Measurements from ENCODE around the gene PCDH12. TPM values are rescaled to one million over a fixed set of nuclear protein-coding genes. Genes with fewer than 3 reads are reported as not detected.

PCDH12 gene
- total RNA-seq, 1 donor from 2014 or later = 0.61 TPM

GRCh38 chr5:141958546-141959172, 657 bp upstream of the PCDH12 start:
- no peaks in the 10 kb centered on the region for H3K36me3 Mint-ChIP-seq (ENCODE audit: low read depth)
- TF ChIP-seq CTCF (conservative IDR thresholded peaks at IDR 0.05) = no peak
- peak overlapping the region; percentile 18 for H3K4me3 Mint-ChIP-seq
- peaks cover 31% of the 10 kb centered on the region for H3K4me1 Mint-ChIP-seq
- DNase-seq (ENCODE audit: low read depth, low spot score) = no peak
- H3K27ac Mint-ChIP-seq (ENCODE audit: unreplicated experiment) = no peak overlapping the region
- H3K27me3 Mint-ChIP-seq (ENCODE audit: low read depth) = no peaks in the 10 kb centered on the region
- H3K9me3 Mint-ChIP-seq = no peaks in the 10 kb centered on the region

GRCh38 chr5:141957367-141957996, 520 bp downstream of the PCDH12 start:
- Mint-ChIP-seq H3K36me3 (ENCODE audit: low read depth) (no peaks in the 10 kb centered on the region), H3K9me3 (no peaks in the 10 kb centered on the region), H3K4me3 (no peak overlapping the region), H3K27me3 (ENCODE audit: low read depth) (no peaks in the 10 kb centered on the region), H3K27ac (ENCODE audit: unreplicated experiment) (peak overlapping the region; percentile 80), H3K4me1 (peaks cover 33% of the 10 kb centered on the region)
- DNase-seq (ENCODE audit: low read depth, low spot score) = no peak
- TF ChIP-seq CTCF (conservative IDR thresholded peaks at IDR 0.05) = no peak

GRCh38 chr5:141954194-141954593, 3.8 kb downstream of the PCDH12 start:
- no peaks in the 10 kb centered on the region for H3K9me3 Mint-ChIP-seq
- no peaks in the 10 kb centered on the region for H3K36me3 Mint-ChIP-seq (ENCODE audit: low read depth)
- no peak for TF ChIP-seq CTCF (conservative IDR thresholded peaks at IDR 0.05)
- H3K27ac Mint-ChIP-seq (ENCODE audit: unreplicated experiment) = no peak overlapping the region
- no peak overlapping the region for H3K4me3 Mint-ChIP-seq
- no peak for DNase-seq (ENCODE audit: low read depth, low spot score)
- H3K4me1 Mint-ChIP-seq = peaks cover 25% of the 10 kb centered on the region
- no peaks in the 10 kb centered on the region for H3K27me3 Mint-ChIP-seq (ENCODE audit: low read depth)

- TF ChIP-seq CTCF (conservative IDR thresholded peaks at IDR 0.05) = no peak
- H3K27me3 Mint-ChIP-seq (ENCODE audit: low read depth) = no peaks in the 10 kb centered on the region
- H3K4me3 Mint-ChIP-seq = no peak overlapping the region
- no peaks in the 10 kb centered on the region for H3K36me3 Mint-ChIP-seq (ENCODE audit: low read depth)
- no peak for DNase-seq (ENCODE audit: low read depth, low spot score)
- peak overlapping the region; percentile 63 for H3K27ac Mint-ChIP-seq (ENCODE audit: unreplicated experiment)
- peaks cover 20% of the 10 kb centered on the region for H3K4me1 Mint-ChIP-seq
- no peaks in the 10 kb centered on the region for H3K9me3 Mint-ChIP-seq
These were observed 6.0 kb downstream of the PCDH12 start for GRCh38 chr5:141952020-141952419.

- Mint-ChIP-seq H3K27ac (ENCODE audit: unreplicated experiment) (no peak overlapping the region), H3K27me3 (ENCODE audit: low read depth) (no peaks in the 10 kb centered on the region), H3K4me1 (peaks cover 21% of the 10 kb centered on the region), H3K36me3 (ENCODE audit: low read depth) (no peaks in the 10 kb centered on the region), H3K4me3 (no peak overlapping the region), H3K9me3 (no peaks in the 10 kb centered on the region)
- peak; percentile 60 for TF ChIP-seq CTCF (conservative IDR thresholded peaks at IDR 0.05)
- no peak for DNase-seq (ENCODE audit: low read depth, low spot score)
These were observed 6.6 kb downstream of the PCDH12 start for GRCh38 chr5:141951332-141951781.
